ENCODE data around the gene WNK4. TPM values are rescaled to one million over a fixed set of nuclear protein-coding genes. Genes with fewer than 3 reads are reported as not detected.

WNK4 gene
- total and polyA plus RNA-seq, 10 of the 15 experiments (the other 5 are each of a cell fraction or from before 2014, with no cell fraction given): 0.06 to 0.29 (median 0.13) TPM; not detected in 5

- FAIRE-seq: no peak
- H3K4me3 ChIP-seq: no peak overlapping the region
- in situ Hi-C loops (cut with MboI): loop anchor here (5.0 kb wide), 1 partner anchor 51 kb away; no protein-coding TSS in a partner anchor
- no peak overlapping the region for H3K27ac ChIP-seq (ENCODE audit: control insufficient read depth, insufficient read depth)
- no peak overlapping the region for H2AFZ ChIP-seq (ENCODE audit: control insufficient read depth, low read depth, low read length)
- H3K9me3 ChIP-seq (replicated peaks; ENCODE audit: control insufficient read depth, insufficient read depth, low read length): no peaks in the 10 kb centered on the region
- no peak overlapping the region for H3K9ac ChIP-seq (ENCODE audit: control insufficient read depth, insufficient read depth, low read length)
- ChIA-PET CTCF (interaction anchor here (1.0 to 2.7 kb wide), 4 partner anchors 11 to 172 kb away, joined by 3 to 21 read pairs (median 5); no protein-coding TSS in a partner anchor), POLR2A (interaction anchor here (0.6 to 1.9 kb wide), 4 partner anchors 8 to 247 kb away, joined by 3 to 6 read pairs (median 4); no protein-coding TSS in a partner anchor), SMC1A (ENCODE audit: uncharacterized antibody, unreplicated experiment) (interaction anchor here (1.4 to 3.4 kb wide), 5 partner anchors 9 to 95 kb away, joined by 3 to 17 read pairs (median 4); partner anchors contain the start of gene VPS25), RAD21 (ENCODE audit: unreplicated experiment) (interaction anchor here (0.5 to 1.9 kb wide), 3 partner anchors 9 to 19 kb away, joined by 4 to 7 read pairs (median 4); no protein-coding TSS in a partner anchor)
- no peaks in the 10 kb centered on the region for H3K79me2 ChIP-seq (ENCODE audit: control insufficient read depth, insufficient read depth, low read length)
- ATAC-seq: no peak
- H4K20me1 ChIP-seq (ENCODE audit: control insufficient read depth, insufficient read depth): no peaks in the 10 kb centered on the region
- BruUV-seq (replicated peaks): no TSS peak
- no peak for DNase-seq (ENCODE audit: low read depth, low spot score)
- intact Hi-C loops (cut with micrococcal nuclease; ENCODE audit: unreplicated experiment): no loop called here
- H3K4me1 ChIP-seq (ENCODE audit: control insufficient read depth, insufficient read depth, low read length): no peaks in the 10 kb centered on the region
- no peaks in the 10 kb centered on the region for H3K36me3 ChIP-seq (ENCODE audit: control insufficient read depth in 2 of 2, insufficient read depth in 2 of 2, low read length in 1 of 2)
- WGBS (ENCODE audit: insufficient coverage, insufficient replicate concordance, low lambda C conversion rate, missing lambda C conversion rate): 6% methylated on average over 3 of the region's 3 CpGs
- H3K27me3 ChIP-seq (replicated peaks in 1 of 2; ENCODE audit: control insufficient read depth in 2 of 2, insufficient read depth in 2 of 2, low read length in 1 of 2): no peaks in the 10 kb centered on the region; a peak in 1 of 4 replicates
- H3K4me2 ChIP-seq (ENCODE audit: control insufficient read depth, insufficient read depth): no peak overlapping the region
- TF ChIP-seq STAT3 (IDR thresholded peaks at IDR 0.05; ENCODE audit: low read depth, low read length) (no peak), TAF1 (IDR thresholded peaks at IDR 0.05; ENCODE audit: borderline replicate concordance, low read depth, low read length) (no peak), IKZF1 (conservative IDR thresholded peaks at IDR 0.05) (no peak), CEBPZ (IDR thresholded peaks at IDR 0.05; ENCODE audit: low read depth, low read length) (no peak), RELA (IDR thresholded peaks at IDR 0.05; ENCODE audit: borderline replicate concordance, partially characterized antibody) (no peak), ESRRA (IDR thresholded peaks at IDR 0.05; ENCODE audit: low read length) (no peak), RELB (IDR thresholded peaks at IDR 0.05; ENCODE audit: low read depth) (no peak), HDAC2 (IDR thresholded peaks at IDR 0.05) (no peak), BCLAF1 (IDR thresholded peaks at IDR 0.05) (no peak), SP1 (IDR thresholded peaks at IDR 0.05; ENCODE audit: low read depth, low read length) (no peak), NBN (IDR thresholded peaks at IDR 0.05) (no peak), RCOR1 (conservative IDR thresholded peaks at IDR 0.05; ENCODE audit: low read depth, low read length) (no peak)
Observed at GRCh38 chr17:42750739-42751344, 29.6 kb upstream of the WNK4 start.

Data from GM12878 (cell line).